HCT116 (cell line): Measurements from ENCODE around the gene FLYWCH1. TPM values are rescaled to one million over a fixed set of nuclear protein-coding genes. Genes with fewer than 3 reads are reported as not detected.

Experiments
- ATAC-seq: fragments of 200-7000 bp; cut with Tn5 transposase; 2 replicates; pipeline ENCODE4 v1.9.1; 2020; ENCODE audit warnings: mild to moderate bottlenecking, moderate library complexity
- BruUV-seq: library from RNA; stranded (reverse); fragments of 400-500 nt; replicated peaks from 2 replicates; lab custom pipeline; 2021; lab: Mats Ljungman, UMichigan
- CTCF ChIA-PET: fragments of 300-600 bp; sonication (Branson Sonifier 250); formaldehyde crosslinking; loops from one replicate; lab custom pipeline; 2021; ENCODE audit warnings: antibody characterized with exemption; lab: Charles Lee
- POLR2A ChIA-PET: fragments of 300-600, 350-600 bp; sonication (Branson Sonifier 250); formaldehyde crosslinking; loops from one replicate; lab custom pipeline; 2021; ENCODE audit warnings: antibody characterized with exemption; lab: Charles Lee
- RAD21 ChIA-PET, 2 experiments: fragments of 300-600 bp; sonication (Branson Sonifier 250); formaldehyde crosslinking; loops; one replicate each; lab custom pipeline; 2023; ENCODE audit warnings: low total read pairs in 2 of 2; ENCODE audit not compliant: uncharacterized antibody in 2 of 2, unreplicated experiment in 2 of 2, low non-redundant PET in 1 of 2; lab: Charles Lee
- DNase-seq: peaks from one replicate; pipeline ENCODE4 v3.0.0-alpha.2; 2010; ENCODE audit warnings: low read depth, low spot score
- H2AFZ ChIP-seq: fragments of 200-600 bp; shearing (Covaris generic), sonication (generic); 2 replicates; pipeline ENCODE4 v1.6.1; 2017; ENCODE audit warnings: low read depth, mixed run types, mixed read lengths, antibody characterized with exemption, low read length; ENCODE audit not compliant: poor library complexity, severe bottlenecking
- H3K27ac ChIP-seq: 2 replicates; pipeline ENCODE4 v1.5.1; 2012; ENCODE audit warnings: low read depth, low read length
- H3K27me3 ChIP-seq: fragments of 200-600 bp; sonication (generic); 2 replicates; pipeline ENCODE4 v1.6.1; 2016; ENCODE audit warnings: mixed run types, low read length, mixed read lengths; ENCODE audit not compliant: insufficient read depth
- H3K36me3 ChIP-seq, 2 experiments: fragments of 200-500 bp in 1 of 2; fragments of 200-600 bp in 1 of 2; sonication (Bioruptor generic) in 1 of 2; sonication (generic) in 1 of 2; 2 replicates each; pipeline versions ENCODE4 v1.5.1 to v1.6.1; 2014 to 2016; ENCODE audit warnings: low read length in 2 of 2, inconsistent platforms in 1 of 2, mixed read lengths in 1 of 2, mixed run types in 1 of 2; ENCODE audit not compliant: insufficient read depth in 2 of 2, control insufficient read depth in 1 of 2
- H3K4me1 ChIP-seq, 2 experiments: fragments of 200-600 bp in 1 of 2; sonication (generic) in 1 of 2; 2 replicates each; pipeline versions ENCODE4 v1.5.1 to v1.6.1; 2012 to 2017; ENCODE audit warnings: low read length in 2 of 2, inconsistent platforms in 1 of 2, mild to moderate bottlenecking in 1 of 2, mixed read lengths in 1 of 2, mixed run types in 1 of 2, moderate library complexity in 1 of 2; ENCODE audit not compliant: insufficient read depth in 2 of 2, control insufficient read depth in 1 of 2
- H3K4me2 ChIP-seq: fragments of 200-600 bp; sonication (generic); 2 replicates; pipeline ENCODE4 v1.6.1; 2017; ENCODE audit warnings: mixed run types, low read length, mixed read lengths
- H3K4me3 ChIP-seq, 2 experiments: fragments of 200-600 bp in 1 of 2; sonication (generic) in 1 of 2; replicated peaks in 1 of 2; 2 replicates each; pipeline ENCODE4 v1.5.1; 2011 to 2016; ENCODE audit warnings: low read length in 2 of 2, control low read depth in 1 of 2, low read depth in 1 of 2, mild to moderate bottlenecking in 1 of 2, mixed read lengths in 1 of 2, mixed run types in 1 of 2
- H3K79me2 ChIP-seq: fragments of 200-600 bp; sonication (generic); 2 replicates; pipeline ENCODE4 v1.6.1; 2017; ENCODE audit warnings: mild to moderate bottlenecking, mixed run types, low read length, moderate library complexity, mixed read lengths; ENCODE audit not compliant: insufficient read depth
- H3K9ac ChIP-seq: fragments of 200-600 bp; sonication (generic); 2 replicates; pipeline ENCODE4 v1.6.1; 2016; ENCODE audit warnings: low read length, mixed read lengths
- H3K9me2 ChIP-seq: fragments of 200-600 bp; sonication (generic), shearing (Covaris generic); 2 replicates; pipeline ENCODE4 v1.6.1; 2017; ENCODE audit warnings: mixed run types, mild to moderate bottlenecking, moderate library complexity; ENCODE audit not compliant: insufficient read depth
- H3K9me3 ChIP-seq, 2 experiments: fragments of 200-500 bp in 1 of 2; fragments of 200-600 bp in 1 of 2; sonication (Bioruptor generic) in 1 of 2; sonication (generic) in 1 of 2; 2 replicates each; pipeline ENCODE4 v1.6.1; 2014 to 2017; ENCODE audit warnings: low read length in 2 of 2, mixed read lengths in 2 of 2, inconsistent platforms in 1 of 2, low read depth in 1 of 2, mild to moderate bottlenecking in 1 of 2, mixed run types in 1 of 2, moderate library complexity in 1 of 2; ENCODE audit not compliant: control insufficient read depth in 1 of 2, insufficient read depth in 1 of 2
- H4K20me1 ChIP-seq: fragments of 200-600 bp; sonication (generic), shearing (Covaris generic); 2 replicates; pipeline ENCODE4 v1.6.1; 2017; ENCODE audit warnings: mixed run types, mild to moderate bottlenecking, moderate library complexity; ENCODE audit not compliant: insufficient read depth
- CEBPB ChIP-seq: IDR thresholded peaks from 2 replicates; pipeline ENCODE4 v1.6.1; 2012; ENCODE audit warnings: low read depth
- ELF1 ChIP-seq: IDR thresholded peaks from 2 replicates; pipeline ENCODE4 v1.6.1; 2012; ENCODE audit warnings: low read depth, borderline replicate concordance
- EZH2 ChIP-seq: fragments of 200-600 bp; sonication (generic); IDR thresholded peaks from 2 replicates; pipeline ENCODE4 v1.6.1; 2017; ENCODE audit warnings: antibody characterized with exemption, mixed run types
- FOSL1 ChIP-seq: IDR thresholded peaks from 2 replicates; pipeline ENCODE4 v1.6.1; 2012; ENCODE audit warnings: low read depth
- JUND ChIP-seq: IDR thresholded peaks from 2 replicates; pipeline ENCODE4 v1.6.1; 2012
- POLR2A ChIP-seq: IDR thresholded peaks from 2 replicates; pipeline ENCODE4 v1.7.0; 2011; ENCODE audit warnings: borderline replicate concordance; ENCODE audit not compliant: insufficient read depth, insufficient read length; ENCODE audit errors: extremely low read depth
- POLR2AphosphoS5 ChIP-seq: IDR thresholded peaks from 2 replicates; pipeline ENCODE4 v1.6.1; 2011; ENCODE audit warnings: mild to moderate bottlenecking, low read depth, low read length, moderate library complexity
- SP1 ChIP-seq: IDR thresholded peaks from 2 replicates; pipeline ENCODE4 v1.6.1; 2012; ENCODE audit warnings: low read depth
- TCF7L2 ChIP-seq: IDR thresholded peaks from 2 replicates; pipeline ENCODE4 v1.7.0; 2011; ENCODE audit warnings: borderline replicate concordance, inconsistent platforms; ENCODE audit not compliant: insufficient read depth, insufficient read length; ENCODE audit errors: extremely low read depth
- YY1 ChIP-seq: IDR thresholded peaks from 2 replicates; pipeline ENCODE4 v1.6.1; 2011; ENCODE audit warnings: low read length, low read depth, moderate library complexity, mild to moderate bottlenecking; ENCODE audit not compliant: insufficient replicate concordance; ENCODE audit errors: extremely low read depth
- ZFX ChIP-seq: fragments of 450-650 bp; IDR thresholded peaks from 2 replicates; pipeline ENCODE4 v1.6.1; 2017
- ZNF274 ChIP-seq: fragments of 200-500 bp; sonication (Bioruptor generic); IDR thresholded peaks from 2 replicates; pipeline ENCODE4 v1.6.1; 2014; ENCODE audit warnings: mild to moderate bottlenecking, low read depth, low read length, inconsistent platforms
- intact Hi-C: fragments of 100-400 bp; cut with micrococcal nuclease; formaldehyde crosslinking; loops from 2 replicates; pipeline ENCODE4 v1.10.0; 2022
- total RNA-seq: library from RNA; stranded (reverse); gene quantifications from one replicate; pipeline ENCODE4 v1.2.1, GENCODE V29; 2021; ENCODE audit not compliant: unreplicated experiment
- TF ChIP-seq, protein P1 (sequence below): IDR thresholded peaks from 2 replicates; pipeline ENCODE4 v1.6.1; 2012
- TF ChIP-seq, protein P2 (sequence below): IDR thresholded peaks from 2 replicates; pipeline ENCODE4 v1.6.1; 2011; ENCODE audit warnings: mild to moderate bottlenecking, low read length, moderate library complexity; ENCODE audit not compliant: insufficient replicate concordance; ENCODE audit errors: extremely low read depth
- TF ChIP-seq, protein P3 (sequence below): IDR thresholded peaks from 2 replicates; pipeline ENCODE4 v1.6.1; 2012; ENCODE audit warnings: low read depth

FLYWCH1 gene
- total RNA-seq, 1 experiment from 2014 or later, result 66.6 TPM

GRCh38 chr16:2905241-2905987 lies 6.3 kb upstream of the FLYWCH1 start:
- CTCF ChIA-PET, result interaction anchor here (0.5 to 2.9 kb wide), 7 partner anchors 11 to 126 kb away, joined by 3 to 10 read pairs (median 6); partner anchors contain the start of gene FLYWCH2
- H3K9me3 ChIP-seq, result no peaks in the 10 kb centered on the region
- ATAC-seq, result peak; percentile 78

More at GRCh38 chr16:2905241-2905987, 6.3 kb upstream of the FLYWCH1 start:
- ChIA-PET POLR2A (interaction anchor here (0.6 to 1.9 kb wide), 19 partner anchors 10 to 123 kb away, joined by 3 to 39 read pairs (median 4); partner anchors contain the start of genes FLYWCH2, HCFC1R1, PRSS22 and THOC6), RAD21 (no interaction called here)
- intact Hi-C loops, result loop anchor here (1.0 to 2.0 kb wide), 2 partner anchors 23 to 67 kb away; no protein-coding TSS in a partner anchor
- Histone ChIP-seq H4K20me1 (no peaks in the 10 kb centered on the region), H3K36me3 (no peaks in the 10 kb centered on the region), H3K27ac (peak overlapping the region; percentile 97), H3K9me2 (no peaks in the 10 kb centered on the region), H3K4me3 (peak overlapping the region; percentile 76 to 93), H3K4me1 (peaks cover 12 to 22% of the 10 kb centered on the region in 2 experiments), H2AFZ (no peak overlapping the region), H3K79me2 (no peaks in the 10 kb centered on the region), H3K27me3 (no peaks in the 10 kb centered on the region), H3K4me2 (peak overlapping the region; percentile 85), H3K9ac (peak overlapping the region; percentile 90)
- no peak for TF ChIP-seq ZNF274
- no peak for TF ChIP-seq ELF1
- peak; percentile 76 for TF ChIP-seq YY1
- TF ChIP-seq TCF7L2, result peak; percentile 64
- TF ChIP-seq FOSL1, result no peak
- TF ChIP-seq, protein P1, sequence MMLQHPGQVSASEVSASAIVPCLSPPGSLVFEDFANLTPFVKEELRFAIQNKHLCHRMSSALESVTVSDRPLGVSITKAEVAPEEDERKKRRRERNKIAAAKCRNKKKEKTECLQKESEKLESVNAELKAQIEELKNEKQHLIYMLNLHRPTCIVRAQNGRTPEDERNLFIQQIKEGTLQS, result no peak
- TF ChIP-seq POLR2AphosphoS5, result peak; percentile 100
- TF ChIP-seq JUND, result no peak
- no peak for TF ChIP-seq SP1
- TF ChIP-seq CEBPB, result no peak
- TF ChIP-seq, protein P2, sequence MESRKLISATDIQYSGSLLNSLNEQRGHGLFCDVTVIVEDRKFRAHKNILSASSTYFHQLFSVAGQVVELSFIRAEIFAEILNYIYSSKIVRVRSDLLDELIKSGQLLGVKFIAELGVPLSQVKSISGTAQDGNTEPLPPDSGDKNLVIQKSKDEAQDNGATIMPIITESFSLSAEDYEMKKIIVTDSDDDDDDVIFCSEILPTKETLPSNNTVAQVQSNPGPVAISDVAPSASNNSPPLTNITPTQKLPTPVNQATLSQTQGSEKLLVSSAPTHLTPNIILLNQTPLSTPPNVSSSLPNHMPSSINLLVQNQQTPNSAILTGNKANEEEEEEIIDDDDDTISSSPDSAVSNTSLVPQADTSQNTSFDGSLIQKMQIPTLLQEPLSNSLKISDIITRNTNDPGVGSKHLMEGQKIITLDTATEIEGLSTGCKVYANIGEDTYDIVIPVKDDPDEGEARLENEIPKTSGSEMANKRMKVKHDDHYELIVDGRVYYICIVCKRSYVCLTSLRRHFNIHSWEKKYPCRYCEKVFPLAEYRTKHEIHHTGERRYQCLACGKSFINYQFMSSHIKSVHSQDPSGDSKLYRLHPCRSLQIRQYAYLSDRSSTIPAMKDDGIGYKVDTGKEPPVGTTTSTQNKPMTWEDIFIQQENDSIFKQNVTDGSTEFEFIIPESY, result peak; percentile 69
- TF ChIP-seq POLR2A, result peak; percentile 98
- peak; percentile 23; the same call in 1 of the 2 replicates for TF ChIP-seq ZFX
- no peak for TF ChIP-seq EZH2
- TF ChIP-seq, protein P3, sequence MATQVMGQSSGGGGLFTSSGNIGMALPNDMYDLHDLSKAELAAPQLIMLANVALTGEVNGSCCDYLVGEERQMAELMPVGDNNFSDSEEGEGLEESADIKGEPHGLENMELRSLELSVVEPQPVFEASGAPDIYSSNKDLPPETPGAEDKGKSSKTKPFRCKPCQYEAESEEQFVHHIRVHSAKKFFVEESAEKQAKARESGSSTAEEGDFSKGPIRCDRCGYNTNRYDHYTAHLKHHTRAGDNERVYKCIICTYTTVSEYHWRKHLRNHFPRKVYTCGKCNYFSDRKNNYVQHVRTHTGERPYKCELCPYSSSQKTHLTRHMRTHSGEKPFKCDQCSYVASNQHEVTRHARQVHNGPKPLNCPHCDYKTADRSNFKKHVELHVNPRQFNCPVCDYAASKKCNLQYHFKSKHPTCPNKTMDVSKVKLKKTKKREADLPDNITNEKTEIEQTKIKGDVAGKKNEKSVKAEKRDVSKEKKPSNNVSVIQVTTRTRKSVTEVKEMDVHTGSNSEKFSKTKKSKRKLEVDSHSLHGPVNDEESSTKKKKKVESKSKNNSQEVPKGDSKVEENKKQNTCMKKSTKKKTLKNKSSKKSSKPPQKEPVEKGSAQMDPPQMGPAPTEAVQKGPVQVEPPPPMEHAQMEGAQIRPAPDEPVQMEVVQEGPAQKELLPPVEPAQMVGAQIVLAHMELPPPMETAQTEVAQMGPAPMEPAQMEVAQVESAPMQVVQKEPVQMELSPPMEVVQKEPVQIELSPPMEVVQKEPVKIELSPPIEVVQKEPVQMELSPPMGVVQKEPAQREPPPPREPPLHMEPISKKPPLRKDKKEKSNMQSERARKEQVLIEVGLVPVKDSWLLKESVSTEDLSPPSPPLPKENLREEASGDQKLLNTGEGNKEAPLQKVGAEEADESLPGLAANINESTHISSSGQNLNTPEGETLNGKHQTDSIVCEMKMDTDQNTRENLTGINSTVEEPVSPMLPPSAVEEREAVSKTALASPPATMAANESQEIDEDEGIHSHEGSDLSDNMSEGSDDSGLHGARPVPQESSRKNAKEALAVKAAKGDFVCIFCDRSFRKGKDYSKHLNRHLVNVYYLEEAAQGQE, result no peak
- peak; percentile 99 for DNase-seq
- no TSS peak for BruUV-seq
